ENCODE measurements around the gene CFB.
"Not testable (repeated sequence)": the region's sequence is repeated elsewhere in the genome, so short reads cannot be mapped to it uniquely, and the experiment has no call there.

CFB gene

GRCh38 chr6:31971279-31971992 is 25.5 kb downstream of the CFB start:
- DNase-seq (ENCODE audit: low read depth in 2 of 2) = no peak

- DNase-seq (ENCODE audit: low read depth in 2 of 2) = peak; percentile 96 to 97
Measured at GRCh38 chr6:31971993-31972708, 26.3 kb downstream of the CFB start, which contains the start of gene DXO. TSS of gene DXO (minus strand) at chr6:31972138. CDS start at chr6:31971675, 463 bp downstream.

GRCh38 chr6:31972709-31973350 is 26.9 kb downstream of the CFB start:
- no peak for DNase-seq (ENCODE audit: low read depth in 2 of 2)

- not testable (repeated sequence) for DNase-seq (ENCODE audit: low read depth in 2 of 2)
Measured at GRCh38 chr6:31976065-31976464, 30.2 kb downstream of the CFB start.

- DNase-seq (ENCODE audit: low read depth in 2 of 2) = no peak
Measured at GRCh38 chr6:31977816-31978431, 32.0 kb downstream of the CFB start.

GRCh38 chr6:31978831-31979230 is 32.9 kb downstream of the CFB start:
- DNase-seq (ENCODE audit: low read depth in 2 of 2) = no peak

- no peak for DNase-seq (ENCODE audit: low read depth in 2 of 2)
Measured at GRCh38 chr6:31979238-31979898, 33.5 kb downstream of the CFB start.

- DNase-seq (ENCODE audit: low read depth in 2 of 2) = not testable (repeated sequence)
Measured at GRCh38 chr6:31980195-31980876, 34.4 kb downstream of the CFB start.

GRCh38 chr6:31980998-31981397 is 35.1 kb downstream of the CFB start:
- not testable (repeated sequence) for DNase-seq (ENCODE audit: low read depth in 2 of 2)

GRCh38 chr6:31981744-31982143 is 35.8 kb downstream of the CFB start, which contains the start of gene C4A:
TSS of gene C4A (plus strand) at chr6:31982057. CDS start at chr6:31982108, 51 bp downstream.
- DNase-seq (ENCODE audit: low read depth in 2 of 2) = not testable (repeated sequence)

GRCh38 chr6:31989363-31989762 is 43.5 kb downstream of the CFB start:
- DNase-seq (ENCODE audit: low read depth in 2 of 2) = not testable (repeated sequence)

- DNase-seq (ENCODE audit: low read depth in 2 of 2) = not testable (repeated sequence)
Measured at GRCh38 chr6:31994421-31994820, 48.5 kb downstream of the CFB start.

GRCh38 chr6:31996385-31996784 is 50.5 kb downstream of the CFB start:
- not testable (repeated sequence) for DNase-seq (ENCODE audit: low read depth in 2 of 2)

All from fibroblast of skin of left biceps (primary cell).